ENCODE measurements around the gene BRI3. TPM values are rescaled to one million over a fixed set of nuclear protein-coding genes. Genes with fewer than 3 reads are reported as not detected.

The BRI3 gene
- total RNA-seq, 1 donor from 2014 or later: 359 TPM

GRCh38 chr7:98265841-98266271 is 15.6 kb upstream of the BRI3 start:
- TF ChIP-seq CTCF (IDR thresholded peaks at IDR 0.05): no peak
- Mint-ChIP-seq H3K4me1 (ENCODE audit: low read depth) (peaks cover 17% of the 10 kb centered on the region), H3K36me3 (ENCODE audit: low read depth) (peaks cover 9% of the 10 kb centered on the region), H3K27me3 (ENCODE audit: low read depth) (no peaks in the 10 kb centered on the region), H3K4me3 (ENCODE audit: unreplicated experiment) (no peak overlapping the region), H3K27ac (ENCODE audit: unreplicated experiment) (peak overlapping the region; percentile 84), H3K9me3 (ENCODE audit: low read depth) (no peaks in the 10 kb centered on the region)
- DNase-seq (ENCODE audit: low spot score): no peak

GRCh38 chr7:98266840-98267239 is 14.6 kb upstream of the BRI3 start:
- Mint-ChIP-seq H3K27me3 (ENCODE audit: low read depth) (no peaks in the 10 kb centered on the region), H3K4me1 (ENCODE audit: low read depth) (peaks cover 17% of the 10 kb centered on the region), H3K36me3 (ENCODE audit: low read depth) (peaks cover 8% of the 10 kb centered on the region), H3K9me3 (ENCODE audit: low read depth) (no peaks in the 10 kb centered on the region), H3K27ac (ENCODE audit: unreplicated experiment) (peak overlapping the region; percentile 27), H3K4me3 (ENCODE audit: unreplicated experiment) (no peak overlapping the region)
- DNase-seq (ENCODE audit: low spot score): no peak
- TF ChIP-seq CTCF (IDR thresholded peaks at IDR 0.05): peak; percentile 71

- Mint-ChIP-seq H3K4me1 (ENCODE audit: low read depth) (peaks cover 17% of the 10 kb centered on the region), H3K36me3 (ENCODE audit: low read depth) (peaks cover 7% of the 10 kb centered on the region), H3K27ac (ENCODE audit: unreplicated experiment) (no peak overlapping the region), H3K4me3 (ENCODE audit: unreplicated experiment) (no peak overlapping the region), H3K9me3 (ENCODE audit: low read depth) (no peaks in the 10 kb centered on the region), H3K27me3 (ENCODE audit: low read depth) (no peaks in the 10 kb centered on the region)
- DNase-seq (ENCODE audit: low spot score): no peak
- TF ChIP-seq CTCF (IDR thresholded peaks at IDR 0.05): no peak
Observed at GRCh38 chr7:98267303-98267702, 14.2 kb upstream of the BRI3 start.

GRCh38 chr7:98276241-98276761 is 5.2 kb upstream of the BRI3 start:
- no peak for DNase-seq (ENCODE audit: low spot score)
- no peak for TF ChIP-seq CTCF (IDR thresholded peaks at IDR 0.05)
- H3K4me3 Mint-ChIP-seq (ENCODE audit: unreplicated experiment): no peak overlapping the region
- peaks cover 9% of the 10 kb centered on the region for H3K4me1 Mint-ChIP-seq (ENCODE audit: low read depth)
- H3K27ac Mint-ChIP-seq (ENCODE audit: unreplicated experiment): peak overlapping the region; percentile 68
- H3K9me3 Mint-ChIP-seq (ENCODE audit: low read depth): no peaks in the 10 kb centered on the region
- no peaks in the 10 kb centered on the region for H3K27me3 Mint-ChIP-seq (ENCODE audit: low read depth)
- no peaks in the 10 kb centered on the region for H3K36me3 Mint-ChIP-seq (ENCODE audit: low read depth)

GRCh38 chr7:98278408-98278807 is 3.1 kb upstream of the BRI3 start:
- Mint-ChIP-seq H3K36me3 (ENCODE audit: low read depth) (peaks cover 10% of the 10 kb centered on the region), H3K27ac (ENCODE audit: unreplicated experiment) (no peak overlapping the region), H3K4me3 (ENCODE audit: unreplicated experiment) (no peak overlapping the region), H3K27me3 (ENCODE audit: low read depth) (no peaks in the 10 kb centered on the region), H3K4me1 (ENCODE audit: low read depth) (peaks cover 19% of the 10 kb centered on the region), H3K9me3 (ENCODE audit: low read depth) (no peaks in the 10 kb centered on the region)
- TF ChIP-seq CTCF (IDR thresholded peaks at IDR 0.05): no peak
- no peak for DNase-seq (ENCODE audit: low spot score)
